Measurements from ENCODE around the gene FARP1. TPM values are rescaled to one million over a fixed set of nuclear protein-coding genes. Genes with fewer than 3 reads are reported as not detected.

FARP1 gene
- total and polyA plus RNA-seq, 10 of the 15 experiments (the other 5 are each of a cell fraction or from before 2014, with no cell fraction given) = 0.17 to 6.9 (median 0.68) TPM

DNA sequence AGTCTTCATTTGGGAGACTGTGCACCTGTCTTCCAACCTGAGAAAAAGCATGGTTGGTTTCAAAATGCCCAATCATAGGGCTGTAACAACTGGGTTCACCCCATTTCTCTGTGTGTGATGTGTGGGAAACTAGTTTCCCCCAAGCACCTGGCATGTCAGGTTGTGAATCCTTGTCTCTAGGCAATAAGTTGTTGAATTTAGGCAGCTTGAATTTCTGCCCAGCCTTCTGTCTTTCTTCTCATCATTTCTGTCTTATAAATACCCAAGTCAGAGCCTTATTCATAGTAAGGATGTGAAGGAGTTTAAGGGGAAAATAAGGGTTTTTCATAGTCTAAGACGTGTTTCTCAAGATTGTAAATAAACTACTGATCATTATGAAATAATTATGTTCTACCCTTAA lies 204.9 kb downstream of the FARP1 start (continued):
- TF ChIP-seq, protein P1, sequence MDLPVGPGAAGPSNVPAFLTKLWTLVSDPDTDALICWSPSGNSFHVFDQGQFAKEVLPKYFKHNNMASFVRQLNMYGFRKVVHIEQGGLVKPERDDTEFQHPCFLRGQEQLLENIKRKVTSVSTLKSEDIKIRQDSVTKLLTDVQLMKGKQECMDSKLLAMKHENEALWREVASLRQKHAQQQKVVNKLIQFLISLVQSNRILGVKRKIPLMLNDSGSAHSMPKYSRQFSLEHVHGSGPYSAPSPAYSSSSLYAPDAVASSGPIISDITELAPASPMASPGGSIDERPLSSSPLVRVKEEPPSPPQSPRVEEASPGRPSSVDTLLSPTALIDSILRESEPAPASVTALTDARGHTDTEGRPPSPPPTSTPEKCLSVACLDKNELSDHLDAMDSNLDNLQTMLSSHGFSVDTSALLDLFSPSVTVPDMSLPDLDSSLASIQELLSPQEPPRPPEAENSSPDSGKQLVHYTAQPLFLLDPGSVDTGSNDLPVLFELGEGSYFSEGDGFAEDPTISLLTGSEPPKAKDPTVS (IDR thresholded peaks at IDR 0.05; ENCODE audit: low read depth, low read length) = no peak
- no peak for TF ChIP-seq PML (IDR thresholded peaks at IDR 0.05; ENCODE audit: low read length)

DNA sequence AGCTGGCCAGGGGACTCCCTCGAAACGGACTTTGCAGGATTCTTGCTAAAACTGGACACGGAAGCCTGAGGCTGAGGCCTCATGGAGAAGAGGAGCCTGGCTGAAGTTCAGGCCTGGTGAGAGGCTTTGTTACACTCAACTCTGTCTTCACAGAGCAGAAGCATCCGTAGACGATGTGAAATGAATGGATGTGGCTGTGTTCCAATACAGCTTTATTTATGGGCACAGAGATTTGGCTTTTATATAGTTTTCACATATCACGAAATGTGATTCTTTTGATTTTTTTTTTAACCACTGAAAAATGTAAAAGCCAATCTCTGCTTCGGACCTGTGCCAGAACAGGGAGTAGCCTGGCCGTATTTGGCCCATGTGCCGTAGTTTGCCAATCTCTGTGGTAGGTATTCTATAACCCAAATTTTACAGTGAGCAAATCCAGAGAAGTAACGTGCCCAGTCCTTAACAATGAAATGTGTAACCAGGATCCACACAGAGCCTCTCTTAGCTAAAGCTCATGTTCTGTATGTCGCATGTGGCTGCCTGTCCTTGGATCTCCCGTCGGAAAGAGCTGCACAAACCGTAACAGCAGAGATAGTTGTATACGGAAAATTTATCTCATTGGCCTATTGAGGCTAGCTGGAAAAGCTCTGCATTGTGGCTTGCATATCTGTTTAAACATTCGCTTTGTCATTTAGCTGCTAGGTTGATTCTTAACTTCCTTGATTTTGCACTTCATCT lies 205.7 kb downstream of the FARP1 start:
- no peak overlapping the region for H3K4me2 ChIP-seq (ENCODE audit: control insufficient read depth, insufficient read depth)
- in situ Hi-C loops (cut with MboI) (no loop called here), intact Hi-C loops (cut with micrococcal nuclease; ENCODE audit: unreplicated experiment) (no loop called here)
- FAIRE-seq (no peak), DNase-seq (ENCODE audit: low read depth, low spot score) (no peak), ATAC-seq (no peak)
- no peaks in the 10 kb centered on the region for H3K4me1 ChIP-seq (ENCODE audit: control insufficient read depth, insufficient read depth, low read length)
- H2AFZ ChIP-seq (ENCODE audit: control insufficient read depth, low read depth, low read length) = no peak overlapping the region
- no peak overlapping the region for H3K4me3 ChIP-seq
- no peaks in the 10 kb centered on the region for H3K27me3 ChIP-seq (replicated peaks in 1 of 2; ENCODE audit: control insufficient read depth in 2 of 2, insufficient read depth in 2 of 2, low read length in 1 of 2)
- H3K27ac ChIP-seq (ENCODE audit: control insufficient read depth, insufficient read depth) = no peak overlapping the region
- ChIA-PET POLR2A (no interaction called here), CTCF (interaction anchor here (0.6 to 1.5 kb wide), 3 partner anchors 9 to 325 kb away, joined by 3 read pairs; no protein-coding TSS in a partner anchor), SMC1A (ENCODE audit: uncharacterized antibody, unreplicated experiment) (no interaction called here), RAD21 (ENCODE audit: unreplicated experiment) (no interaction called here)
- H3K9me3 ChIP-seq (replicated peaks; ENCODE audit: control insufficient read depth, insufficient read depth, low read length) = no peaks in the 10 kb centered on the region
- H3K9ac ChIP-seq (ENCODE audit: control insufficient read depth, insufficient read depth, low read length) = no peak overlapping the region
- H4K20me1 ChIP-seq (ENCODE audit: control insufficient read depth, insufficient read depth) = no peaks in the 10 kb centered on the region
- BruUV-seq (replicated peaks) = no TSS peak
- TF ChIP-seq GABPA (IDR thresholded peaks at IDR 0.05; ENCODE audit: low read depth) = no peak
- no peak for TF ChIP-seq SUZ12 (IDR thresholded peaks at IDR 0.05; ENCODE audit: unreplicated experiment)
- 66% methylated on average over 16 of the region's 16 CpGs for WGBS (ENCODE audit: insufficient coverage, insufficient replicate concordance, low lambda C conversion rate, missing lambda C conversion rate)
- no peaks in the 10 kb centered on the region for H3K79me2 ChIP-seq (ENCODE audit: control insufficient read depth, insufficient read depth, low read length)
- H3K36me3 ChIP-seq (ENCODE audit: control insufficient read depth in 2 of 2, insufficient read depth in 2 of 2, low read length in 1 of 2) = no peaks in the 10 kb centered on the region
